Measurements from ENCODE around the gene PCBP3.

The PCBP3 gene

GRCh38 chr21:45643021-45643980 is at the start of gene PCBP3:
Gene PCBP3 (plus strand): TSS chr21:45643725. CDS start chr21:45850086, 206,361 bp downstream.
- Histone ChIP-seq H3K4me3 (peak within 1 kb of the TSS; percentile 78), H3K27ac (peak within 1 kb of the TSS in 1 of 2 donors; percentile 70)
- DNase-seq (ENCODE audit: low spot score): peak; percentile 93
- TF ChIP-seq CTCF (IDR thresholded peaks at IDR 0.05): no peak

GRCh38 chr21:45594721-45595489 is 48.6 kb upstream of the PCBP3 start:
- no peak for DNase-seq (ENCODE audit: low spot score)
- TF ChIP-seq CTCF (IDR thresholded peaks at IDR 0.05): no peak
- Histone ChIP-seq H3K27ac (no peak overlapping the region), H3K4me3 (no peak overlapping the region)

GRCh38 chr21:45595574-45596295 is 47.8 kb upstream of the PCBP3 start:
- Histone ChIP-seq H3K4me3 (no peak overlapping the region), H3K27ac (no peak overlapping the region)
- TF ChIP-seq CTCF (IDR thresholded peaks at IDR 0.05): no peak
- DNase-seq (ENCODE audit: low spot score): no peak

- TF ChIP-seq CTCF (IDR thresholded peaks at IDR 0.05): peak; percentile 71
- Histone ChIP-seq H3K4me3 (no peak overlapping the region), H3K27ac (no peak overlapping the region)
- no peak for DNase-seq (ENCODE audit: low spot score)
Observed at GRCh38 chr21:45596704-45597318, 46.7 kb upstream of the PCBP3 start.

- Histone ChIP-seq H3K4me3 (no peak overlapping the region), H3K27ac (no peak overlapping the region)
- no peak for TF ChIP-seq CTCF (IDR thresholded peaks at IDR 0.05)
- DNase-seq (ENCODE audit: low spot score): no peak
Observed at GRCh38 chr21:45598109-45598508, 45.4 kb upstream of the PCBP3 start.

- TF ChIP-seq CTCF (IDR thresholded peaks at IDR 0.05): no peak
Observed at GRCh38 chr21:45598666-45599065, 44.9 kb upstream of the PCBP3 start.

More at GRCh38 chr21:45598666-45599065, 44.9 kb upstream of the PCBP3 start:
- H3K27ac ChIP-seq: no peak overlapping the region
- no peak overlapping the region for H3K4me3 ChIP-seq
- DNase-seq (ENCODE audit: low spot score): no peak
